ENCODE data around the gene DMPK. TPM values are rescaled to one million over a fixed set of nuclear protein-coding genes. Genes with fewer than 3 reads are reported as not detected.

Gene DMPK
- total and polyA plus RNA-seq, 9 of the 15 experiments (the other 6 are each of a cell fraction or from before 2014, with no cell fraction given): 0.24 to 31.3 (median 7.3) TPM

GRCh38 chr19:45779231-45780145, 2.8 kb downstream of the DMPK start (continued):
- TF ChIP-seq ZNF318 (IDR thresholded peaks at IDR 0.05; ENCODE audit: borderline replicate concordance in 1 of 2, low read depth in 1 of 2): no peak
- no peak for TF ChIP-seq TFE3 (CRISPR knock-in tag; IDR thresholded peaks at IDR 0.05)
- no peak for TF ChIP-seq ZNF561 (CRISPR knock-in tag; conservative IDR thresholded peaks at IDR 0.05)
- no peak for TF ChIP-seq ZNF121 (CRISPR knock-in tag; conservative IDR thresholded peaks at IDR 0.05)
- peak; percentile 69; the same call in 1 of the 2 replicates for TF ChIP-seq NKRF (IDR thresholded peaks at IDR 0.05; ENCODE audit: borderline replicate concordance)
- peak in 1 of 2 experiments; percentile 71; a peak in 2 of 4 replicates for TF ChIP-seq HDAC1 (IDR thresholded peaks at IDR 0.05)
- no peak for TF ChIP-seq HMG20B (CRISPR knock-in tag; IDR thresholded peaks at IDR 0.05)
- no peak for TF ChIP-seq MED1 (CRISPR knock-in tag; IDR thresholded peaks at IDR 0.05; ENCODE audit: borderline replicate concordance)
- no peak for TF ChIP-seq TAF7 (tag; IDR thresholded peaks at IDR 0.05)
- peak; percentile 25 for TF ChIP-seq NFYB (IDR thresholded peaks at IDR 0.05; ENCODE audit: extremely low read depth, insufficient read length)
- TF ChIP-seq KLF16 (IDR thresholded peaks at IDR 0.05): 0 out of 2 replicates have a peak, but pooled peaks have one; percentile 12
- TF ChIP-seq KLF10 (CRISPR knock-in tag; IDR thresholded peaks at IDR 0.05): no peak
- no peak for TF ChIP-seq ZNF449 (CRISPR knock-in tag; IDR thresholded peaks at IDR 0.05)

Data from K562 (cell line).